Measurements from ENCODE around the gene GRIP1.
A peak's percentile ranks its signal among the peaks of the same experiment; 100 is the strongest.

Gene GRIP1, protein sequence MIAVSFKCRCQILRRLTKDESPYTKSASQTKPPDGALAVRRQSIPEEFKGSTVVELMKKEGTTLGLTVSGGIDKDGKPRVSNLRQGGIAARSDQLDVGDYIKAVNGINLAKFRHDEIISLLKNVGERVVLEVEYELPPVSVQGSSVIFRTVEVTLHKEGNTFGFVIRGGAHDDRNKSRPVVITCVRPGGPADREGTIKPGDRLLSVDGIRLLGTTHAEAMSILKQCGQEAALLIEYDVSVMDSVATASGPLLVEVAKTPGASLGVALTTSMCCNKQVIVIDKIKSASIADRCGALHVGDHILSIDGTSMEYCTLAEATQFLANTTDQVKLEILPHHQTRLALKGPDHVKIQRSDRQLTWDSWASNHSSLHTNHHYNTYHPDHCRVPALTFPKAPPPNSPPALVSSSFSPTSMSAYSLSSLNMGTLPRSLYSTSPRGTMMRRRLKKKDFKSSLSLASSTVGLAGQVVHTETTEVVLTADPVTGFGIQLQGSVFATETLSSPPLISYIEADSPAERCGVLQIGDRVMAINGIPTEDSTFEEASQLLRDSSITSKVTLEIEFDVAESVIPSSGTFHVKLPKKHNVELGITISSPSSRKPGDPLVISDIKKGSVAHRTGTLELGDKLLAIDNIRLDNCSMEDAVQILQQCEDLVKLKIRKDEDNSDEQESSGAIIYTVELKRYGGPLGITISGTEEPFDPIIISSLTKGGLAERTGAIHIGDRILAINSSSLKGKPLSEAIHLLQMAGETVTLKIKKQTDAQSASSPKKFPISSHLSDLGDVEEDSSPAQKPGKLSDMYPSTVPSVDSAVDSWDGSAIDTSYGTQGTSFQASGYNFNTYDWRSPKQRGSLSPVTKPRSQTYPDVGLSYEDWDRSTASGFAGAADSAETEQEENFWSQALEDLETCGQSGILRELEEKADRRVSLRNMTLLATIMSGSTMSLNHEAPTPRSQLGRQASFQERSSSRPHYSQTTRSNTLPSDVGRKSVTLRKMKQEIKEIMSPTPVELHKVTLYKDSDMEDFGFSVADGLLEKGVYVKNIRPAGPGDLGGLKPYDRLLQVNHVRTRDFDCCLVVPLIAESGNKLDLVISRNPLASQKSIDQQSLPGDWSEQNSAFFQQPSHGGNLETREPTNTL

GRCh38 chr12:66678338-66679275 lies at the start of gene GRIP1:
Gene GRIP1, minus strand, starts transcription at chr12:66679076. Its CDS starts 172 bp downstream, at chr12:66678904.
- DNase-seq = no peak

- no peak for DNase-seq
Measured at GRCh38 chr12:66726556-66726955, 47.7 kb upstream of the GRIP1 start.

DNA sequence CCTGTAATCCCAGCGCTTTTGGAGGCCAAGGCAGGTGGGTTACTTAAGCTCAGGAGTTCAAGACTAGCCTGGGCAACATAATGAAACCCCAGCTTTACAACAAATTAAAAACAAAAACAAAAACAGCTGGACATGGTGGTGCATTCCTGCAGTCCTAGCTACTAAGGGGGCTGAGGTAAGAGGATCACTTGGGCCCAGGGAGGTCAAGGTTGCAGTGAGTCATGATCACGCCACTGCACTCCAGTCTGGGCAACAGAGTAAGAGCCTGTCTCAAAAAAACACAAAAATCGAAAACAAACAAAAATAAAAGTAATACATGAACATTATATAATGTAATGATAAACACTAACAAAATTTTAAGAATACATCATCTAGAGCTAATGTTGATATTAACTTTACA lies 46.2 kb upstream of the GRIP1 start:
- DNase-seq = no peak

- peak; percentile 3 for DNase-seq
Measured at GRCh38 chr12:66724616-66725015, 45.7 kb upstream of the GRIP1 start.

- DNase-seq = no peak
Measured at GRCh38 chr12:66724026-66724425, 45.1 kb upstream of the GRIP1 start.

DNA sequence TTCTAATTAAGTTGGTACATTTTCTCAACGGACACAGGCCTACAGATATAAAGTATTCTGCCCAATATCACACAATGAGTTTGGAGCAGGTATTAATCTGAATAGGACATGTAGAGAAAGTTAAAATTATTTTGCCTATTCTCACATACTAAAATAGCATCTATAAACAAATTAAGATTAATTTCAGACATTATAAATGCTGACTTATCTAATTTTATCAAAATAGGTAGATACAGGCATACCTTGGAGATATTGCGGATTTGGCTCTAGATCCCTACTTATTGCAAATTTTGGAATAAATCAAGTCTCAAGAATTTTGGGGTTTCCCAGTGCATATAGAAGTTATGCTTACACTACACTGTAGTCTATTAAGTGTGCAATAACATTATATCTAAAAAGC lies 41.0 kb upstream of the GRIP1 start:
- DNase-seq = no peak

- DNase-seq = no peak
Measured at GRCh38 chr12:66717036-66717673, 38.3 kb upstream of the GRIP1 start.

- DNase-seq = no peak
Measured at GRCh38 chr12:66716522-66716921, 37.6 kb upstream of the GRIP1 start.

DNA sequence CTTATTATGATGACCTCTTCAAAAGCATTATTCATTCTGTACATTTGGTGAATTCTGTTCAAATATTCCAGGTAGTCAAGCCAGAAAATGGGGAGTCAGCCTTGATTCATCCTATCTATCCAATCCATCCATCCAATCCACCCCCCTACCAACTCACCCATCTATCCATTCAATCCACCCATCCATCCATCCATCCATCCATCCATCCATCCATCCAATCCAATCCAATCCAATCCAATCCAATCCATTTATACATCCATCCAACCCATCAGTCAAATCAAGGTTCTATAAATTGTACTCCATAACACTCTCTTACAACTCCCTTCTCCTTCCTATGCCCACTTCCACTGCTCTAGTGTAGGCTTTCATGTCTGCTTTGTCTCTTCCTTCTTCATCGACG lies 35.8 kb upstream of the GRIP1 start:
- DNase-seq = no peak

GRCh38 chr12:66713984-66714383 lies 35.1 kb upstream of the GRIP1 start:
- DNase-seq = peak; percentile 15

DNA sequence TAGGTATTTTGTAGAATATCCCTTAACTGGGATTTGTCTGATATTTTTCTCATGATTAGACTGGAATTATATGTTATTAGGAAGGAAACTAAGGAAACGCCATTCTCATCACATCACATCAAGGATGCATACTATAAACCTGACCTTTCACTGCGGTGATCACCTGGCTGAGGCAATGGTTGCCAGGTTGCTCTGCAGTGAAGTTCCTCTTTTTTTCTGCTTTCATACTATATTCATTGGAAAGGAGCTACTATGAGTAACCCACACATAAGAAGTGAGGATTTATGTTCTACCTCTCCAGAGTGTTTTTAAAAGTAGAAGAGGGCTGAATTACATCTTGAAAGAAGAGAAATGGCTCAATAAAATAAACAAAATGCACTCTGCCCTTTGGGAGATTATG lies 31.0 kb upstream of the GRIP1 start:
- DNase-seq = no peak

- no peak for DNase-seq
Measured at GRCh38 chr12:66709457-66709773, 30.5 kb upstream of the GRIP1 start.

- peak; percentile 56 for DNase-seq
Measured at GRCh38 chr12:66708704-66709456, 30.0 kb upstream of the GRIP1 start.

GRCh38 chr12:66707002-66707697 lies 28.3 kb upstream of the GRIP1 start:
- DNase-seq = no peak

GRCh38 chr12:66699738-66700482 lies 21.0 kb upstream of the GRIP1 start:
- no peak for DNase-seq

DNA sequence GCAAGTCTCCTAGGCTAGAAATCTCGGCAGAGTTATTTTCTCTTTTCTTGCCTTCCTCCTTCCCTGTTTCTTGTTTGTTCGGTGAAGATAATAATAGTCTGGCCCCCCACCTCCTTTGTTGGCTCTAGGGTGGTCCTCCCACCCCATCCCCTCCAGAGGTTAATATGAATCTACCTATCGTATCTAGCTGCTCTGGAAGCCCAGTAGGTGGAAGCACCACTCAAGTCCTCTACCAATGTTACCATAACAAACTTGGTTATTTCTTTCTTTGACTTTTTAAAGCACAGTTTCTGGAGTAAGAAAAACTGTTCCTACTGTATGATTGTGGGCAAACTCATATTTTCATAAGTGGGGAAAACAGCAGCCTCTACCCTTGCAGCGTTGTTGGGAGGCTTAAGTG lies 19.7 kb upstream of the GRIP1 start:
- DNase-seq = no peak

GRCh38 chr12:66697404-66697803 lies 18.5 kb upstream of the GRIP1 start:
- no peak for DNase-seq

GRCh38 chr12:66694666-66695613 lies 16.1 kb upstream of the GRIP1 start:
- DNase-seq = no peak
